COLO668 (cell line): ENCODE results near the gene CHCHD6.
A peak's percentile ranks its signal among the peaks of the same experiment; 100 is the strongest.

Source experiments
- DNase-seq: peaks from one replicate; lab custom pipeline; 2025; ENCODE audit not compliant: unreplicated experiment; lab: John Stamatoyannopoulos, UW

The CHCHD6 gene

DNA sequence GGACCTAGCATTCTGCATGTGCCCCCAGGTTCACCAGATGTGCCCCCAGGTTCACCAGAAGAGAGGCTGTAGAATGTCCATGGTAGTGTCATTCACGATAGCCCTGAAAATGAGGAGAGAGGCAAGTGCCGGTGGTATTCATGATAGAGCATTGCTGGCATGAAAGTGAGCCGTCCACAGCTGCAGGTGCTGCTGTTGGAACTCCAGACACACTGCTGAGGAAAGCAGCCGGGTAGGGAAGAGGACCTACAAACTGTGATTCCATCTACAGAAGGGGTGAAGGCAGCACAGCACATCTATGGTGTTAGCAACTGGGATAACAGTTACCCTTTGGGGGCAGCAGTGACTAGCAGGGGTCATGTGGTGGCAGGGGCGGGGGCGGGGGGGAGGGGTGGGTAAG lies 153.9 kb downstream of the CHCHD6 start:
- DNase-seq, result no peak

- no peak for DNase-seq
These were observed 154.4 kb downstream of the CHCHD6 start for GRCh38 chr3:126858401-126858800.

GRCh38 chr3:126858887-126859286 lies 154.8 kb downstream of the CHCHD6 start:
- peak; percentile 29 for DNase-seq

- DNase-seq, result no peak
These were observed 155.6 kb downstream of the CHCHD6 start for GRCh38 chr3:126859415-126860246.

DNA sequence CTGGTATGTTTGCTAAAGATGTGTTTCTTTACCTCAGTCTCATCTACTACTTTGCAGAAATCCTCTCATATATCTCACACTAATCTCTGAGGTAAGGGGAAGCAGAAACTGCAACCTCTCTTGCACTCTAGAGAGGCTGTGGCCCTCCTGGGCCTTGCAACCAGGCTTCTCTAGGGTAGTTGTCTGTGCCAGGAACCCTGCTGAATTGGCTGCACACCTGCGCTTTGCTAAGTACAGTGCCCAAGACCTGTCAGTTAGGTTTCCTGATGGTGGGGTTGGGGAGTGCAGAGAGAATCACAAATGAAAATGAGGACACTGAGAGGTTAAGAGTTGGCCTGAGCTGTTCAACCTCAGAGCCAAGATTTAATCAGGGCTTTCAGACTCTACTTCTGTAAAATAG lies 161.7 kb downstream of the CHCHD6 start:
- DNase-seq, result no peak

GRCh38 chr3:126866175-126866759 lies 162.2 kb downstream of the CHCHD6 start:
- DNase-seq, result no peak

DNA sequence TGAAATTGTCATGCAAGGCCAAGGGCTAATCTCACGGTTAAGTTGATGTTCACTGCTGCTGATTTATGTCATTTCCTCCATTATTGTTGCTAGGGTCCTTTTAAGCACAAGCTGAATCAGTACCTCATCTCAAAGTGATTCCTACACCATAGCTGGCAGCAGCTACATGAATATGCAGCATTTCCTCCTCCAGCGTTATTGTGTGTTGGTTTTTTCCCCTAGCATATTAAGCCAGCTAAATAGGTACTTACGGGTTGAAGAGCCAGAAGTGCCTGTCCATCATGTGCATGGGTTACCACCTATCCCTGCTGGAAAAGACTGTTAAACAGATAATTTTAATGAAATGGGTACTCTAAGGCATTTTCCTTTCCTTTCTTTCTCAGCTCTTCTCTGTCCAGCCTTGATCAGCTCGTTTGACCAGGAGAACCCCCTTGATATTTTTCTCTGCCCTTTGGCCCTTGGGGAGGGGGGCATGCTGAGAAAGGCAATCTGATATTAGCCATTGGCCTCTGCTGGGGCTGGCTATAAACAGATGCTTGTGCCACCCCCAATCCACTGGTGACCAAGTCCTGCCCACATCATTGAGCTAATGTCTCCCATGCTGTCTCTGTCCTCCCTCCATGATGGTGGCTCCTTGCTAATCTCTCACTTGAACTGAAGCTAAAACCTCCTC lies 163.3 kb downstream of the CHCHD6 start:
- DNase-seq, result no peak

- DNase-seq, result no peak
These were observed 163.8 kb downstream of the CHCHD6 start for GRCh38 chr3:126867863-126868200.

GRCh38 chr3:126870608-126871210 lies 166.7 kb downstream of the CHCHD6 start:
- DNase-seq, result no peak

GRCh38 chr3:126872701-126873342 lies 168.8 kb downstream of the CHCHD6 start:
- DNase-seq, result no peak

GRCh38 chr3:126873416-126873815 lies 169.4 kb downstream of the CHCHD6 start:
- no peak for DNase-seq

GRCh38 chr3:126878664-126879063 lies 174.6 kb downstream of the CHCHD6 start:
- DNase-seq, result no peak

- DNase-seq, result no peak
These were observed 176.9 kb downstream of the CHCHD6 start for GRCh38 chr3:126880901-126881300.

- DNase-seq, result no peak
These were observed 177.8 kb downstream of the CHCHD6 start for GRCh38 chr3:126881861-126882260.

DNA sequence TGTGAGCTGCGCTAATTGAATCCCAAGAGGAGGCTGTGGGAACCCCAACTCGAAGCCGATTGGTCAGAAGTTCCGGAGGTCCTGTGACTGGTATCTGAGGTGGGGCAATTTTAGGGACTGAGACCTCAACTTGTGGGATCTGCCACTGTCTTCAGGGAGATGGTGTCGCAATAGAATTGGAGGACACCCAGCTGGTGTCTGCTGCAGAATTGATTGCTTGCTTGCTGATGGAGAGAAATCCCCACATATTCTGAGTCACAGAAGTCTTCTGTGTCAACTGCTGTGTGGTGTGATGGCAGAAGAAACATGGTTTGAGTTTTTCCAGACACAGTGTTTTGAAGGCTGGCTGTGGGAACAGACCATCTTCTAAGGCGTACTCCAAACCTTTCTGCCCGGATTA lies 179.2 kb downstream of the CHCHD6 start:
- DNase-seq, result no peak

DNA sequence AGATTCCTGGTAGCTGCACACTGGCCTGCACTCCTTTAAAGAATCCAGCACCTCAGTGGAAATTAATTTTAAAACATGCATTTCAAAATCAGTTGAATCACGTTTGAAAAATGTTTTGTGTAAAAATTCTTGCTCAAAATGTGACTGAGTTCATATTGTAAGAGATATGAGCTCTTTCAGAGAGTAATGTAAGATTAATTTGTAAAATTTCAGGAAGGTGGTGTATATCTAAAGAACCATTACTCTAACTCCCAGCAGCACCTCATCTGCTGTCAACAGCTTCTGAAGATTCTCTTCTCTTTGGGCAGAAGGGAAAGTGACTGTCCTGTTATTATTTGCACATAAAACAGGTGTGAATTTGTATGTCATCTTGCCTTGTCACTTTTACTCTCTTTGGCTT lies 181.4 kb downstream of the CHCHD6 start:
- DNase-seq, result no peak

GRCh38 chr3:126886217-126886616 lies 182.2 kb downstream of the CHCHD6 start:
- DNase-seq, result no peak

DNA sequence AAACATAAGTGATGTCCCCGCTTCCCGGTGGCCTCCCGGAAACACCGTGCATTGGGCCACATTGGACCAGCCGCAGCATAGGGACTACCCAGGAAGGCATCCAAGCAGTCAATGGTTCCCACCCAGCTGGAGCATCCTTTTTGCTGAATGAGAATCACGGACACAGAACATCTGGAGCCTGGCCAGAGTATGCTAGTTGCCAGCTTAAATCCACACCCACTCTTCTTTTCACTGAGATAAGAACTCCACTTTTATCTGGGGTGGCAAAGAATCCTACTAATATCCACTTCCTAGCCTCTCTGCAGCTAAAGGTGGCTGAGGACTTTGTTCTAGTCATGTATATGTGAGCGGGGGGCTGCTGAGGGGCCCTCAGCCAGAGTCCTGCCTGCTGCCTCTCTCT lies 183.6 kb downstream of the CHCHD6 start:
- DNase-seq, result no peak

- DNase-seq, result peak; percentile 49
These were observed 184.2 kb downstream of the CHCHD6 start for GRCh38 chr3:126888186-126888760.

DNA sequence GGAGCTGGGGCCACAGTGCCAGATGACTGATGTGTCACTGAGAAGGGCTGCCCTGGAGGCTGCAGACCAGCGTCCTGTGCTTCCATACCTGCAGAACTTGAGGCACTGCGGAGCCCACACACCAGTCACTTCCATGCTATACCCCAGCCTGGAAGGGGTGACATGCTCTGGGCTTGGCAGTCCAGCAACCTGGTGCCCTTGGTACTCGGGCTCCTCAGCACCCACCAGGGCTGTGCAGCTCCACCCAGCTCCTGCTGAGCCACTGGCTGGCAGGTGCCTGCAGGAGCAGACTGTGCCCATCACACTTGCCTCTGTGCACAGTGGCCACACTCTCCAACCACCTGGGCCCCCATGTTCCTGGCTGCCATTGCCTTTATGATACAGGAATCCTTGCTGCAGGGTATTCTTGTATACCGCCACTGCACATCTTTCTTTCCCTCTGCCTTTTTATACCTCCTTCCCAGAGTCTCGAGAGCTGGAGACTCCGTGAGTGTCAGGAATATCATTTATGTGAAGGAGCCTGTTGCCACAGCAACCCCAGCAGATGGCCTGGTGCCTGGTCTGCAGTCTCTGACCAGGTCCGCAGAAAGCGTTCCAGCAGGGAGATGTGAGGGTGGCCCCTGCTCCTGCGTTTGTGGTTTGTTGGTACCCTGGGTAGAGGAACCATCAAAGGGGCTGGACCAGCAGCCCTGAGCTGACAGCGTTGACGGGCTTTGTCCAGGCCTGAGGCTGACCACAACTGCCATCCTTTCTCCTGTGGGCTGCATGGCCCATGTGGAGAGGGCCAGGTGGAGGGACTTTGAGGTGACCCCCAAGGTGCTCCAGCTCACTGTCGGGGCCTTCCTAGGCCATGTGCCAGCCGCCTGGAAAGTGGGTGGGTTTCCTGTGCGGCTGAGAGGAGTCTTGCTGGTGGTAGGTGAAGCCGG lies 185.5 kb downstream of the CHCHD6 start:
- no peak for DNase-seq
